ENCODE data around the gene CREB3L2. TPM values are rescaled to one million over a fixed set of nuclear protein-coding genes. Genes with fewer than 3 reads are reported as not detected.

Gene CREB3L2
- polyA plus RNA-seq, 2 of the 4 experiments (the other 2 are of a cell fraction): 16.3 to 32.2 TPM

DNA sequence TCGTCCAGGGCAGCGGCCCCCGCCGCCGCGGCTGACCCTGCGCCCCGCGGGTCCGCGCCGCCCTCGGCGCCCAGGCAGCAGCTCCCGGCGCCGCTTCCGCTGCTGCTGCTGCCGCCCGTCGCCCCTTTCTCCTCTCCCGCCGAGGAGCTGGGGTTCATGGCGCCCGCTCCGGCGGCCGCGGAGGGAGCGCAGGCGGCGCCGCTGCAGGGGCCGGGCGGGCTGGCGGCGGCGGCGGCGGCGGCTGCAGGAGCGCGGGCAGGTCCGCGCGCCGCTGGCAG is 155.4 kb downstream of the CREB3L2 start:
- ATAC-seq: peak in 1 of 2 experiments; percentile 67; a peak in 4 of 6 replicates
- 4% methylated on average over 14 of the region's 47 CpGs for WGBS (ENCODE audit: missing lambda C conversion rate)

DNA sequence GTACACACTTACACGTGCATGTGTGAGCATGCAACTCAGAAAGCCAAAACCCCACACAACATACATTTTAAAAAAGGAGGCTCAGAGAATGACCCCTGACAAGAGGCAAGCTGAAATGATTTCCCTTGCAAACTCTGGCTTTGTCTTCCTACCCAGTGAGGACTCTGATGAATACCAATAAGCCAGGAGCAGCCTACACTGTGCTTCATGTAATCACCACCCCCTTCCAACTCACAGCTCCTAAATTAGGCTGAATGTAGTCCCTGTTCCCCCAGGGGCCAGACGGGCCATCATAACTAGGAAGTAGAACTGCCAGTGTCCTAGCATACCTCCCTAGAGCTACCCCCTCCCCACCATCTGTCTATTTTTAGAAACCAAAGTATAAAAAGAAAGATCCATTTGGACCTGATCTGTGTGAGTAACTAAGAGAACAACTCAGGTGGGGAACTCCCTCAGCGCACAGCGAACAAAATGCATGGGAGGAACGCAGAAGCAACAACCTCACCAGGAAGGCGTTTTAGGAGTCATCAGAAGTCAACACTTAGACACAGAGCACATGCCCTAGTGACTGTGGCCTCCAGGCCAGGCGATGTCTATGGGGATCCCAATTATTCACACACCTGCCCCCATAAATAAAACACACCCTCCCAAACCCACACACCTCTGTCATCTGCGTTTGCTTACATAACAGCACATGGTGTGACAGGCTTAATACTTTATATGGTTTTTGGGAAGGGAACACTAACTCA is 157.0 kb downstream of the CREB3L2 start:
- 62% methylated on average over 8 of the region's 8 CpGs for WGBS (ENCODE audit: missing lambda C conversion rate)
- ChIA-PET CTCF (interaction anchor here (0.9 kb wide), 1 partner anchor 188 kb away, joined by 4 read pairs; no protein-coding TSS in a partner anchor), POLR2A (no interaction called here)
- TF ChIP-seq GATA3 (IDR thresholded peaks at IDR 0.05; ENCODE audit: borderline replicate concordance) (no peak), HOXB5 (CRISPR knock-in tag; IDR thresholded peaks at IDR 0.05) (no peak), RNF2 (IDR thresholded peaks at IDR 0.05; ENCODE audit: borderline replicate concordance, low read depth) (no peak), HDAC2 (IDR thresholded peaks at IDR 0.05) (no peak), ZSCAN20 (CRISPR knock-in tag; IDR thresholded peaks at IDR 0.05) (no peak)
- TF ChIP-seq, protein P1, sequence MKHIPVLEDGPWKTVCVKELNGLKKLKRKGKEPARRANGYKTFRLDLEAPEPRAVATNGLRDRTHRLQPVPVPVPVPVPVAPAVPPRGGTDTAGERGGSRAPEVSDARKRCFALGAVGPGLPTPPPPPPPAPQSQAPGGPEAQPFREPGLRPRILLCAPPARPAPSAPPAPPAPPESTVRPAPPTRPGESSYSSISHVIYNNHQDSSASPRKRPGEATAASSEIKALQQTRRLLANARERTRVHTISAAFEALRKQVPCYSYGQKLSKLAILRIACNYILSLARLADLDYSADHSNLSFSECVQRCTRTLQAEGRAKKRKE (CRISPR knock-in tag; IDR thresholded peaks at IDR 0.05; ENCODE audit: low read depth): no peak
- no peaks in the 10 kb centered on the region; the same call in 2 of the 3 replicates for H3K4me1 ChIP-seq
- ATAC-seq (no peak), DNase-seq (ENCODE audit: low read depth in 1 of 2, low spot score in 1 of 2) (no peak), FAIRE-seq (no peak)
- no peak overlapping the region for H3K27ac ChIP-seq
- no peak overlapping the region for H3K4me2 ChIP-seq
- no peak overlapping the region for H3K4me3 ChIP-seq
- H3K9me3 ChIP-seq: no peaks in the 10 kb centered on the region

More for the DNA sequence above, 155.4 kb downstream of the CREB3L2 start:
- Histone ChIP-seq H3K4me2 (peak overlapping the region; percentile 83), H3K4me1 (no peaks in the 10 kb centered on the region; the same call in 2 of the 3 replicates), H3K4me3 (peak overlapping the region; percentile 51), H3K9me3 (no peaks in the 10 kb centered on the region), H3K27ac (peak overlapping the region in 1 of 2 experiments; percentile 66; a peak in 2 of 6 replicates)
- ChIA-PET CTCF (interaction anchor here (0.9 kb wide), 1 partner anchor 56 kb away, joined by 4 read pairs; no protein-coding TSS in a partner anchor), POLR2A (no interaction called here)
- FAIRE-seq (no peak), DNase-seq (ENCODE audit: low read depth in 1 of 2, low spot score in 1 of 2) (no peak)
- TF ChIP-seq HOXA7 (CRISPR knock-in tag; IDR thresholded peaks at IDR 0.05) (no peak), RARB (CRISPR knock-in tag; IDR thresholded peaks at IDR 0.05) (no peak), FOXS1 (CRISPR knock-in tag; IDR thresholded peaks at IDR 0.05) (no peak), CBX8 (IDR thresholded peaks at IDR 0.05) (no peak), KDM5A (IDR thresholded peaks at IDR 0.05) (no peak), RNF2 (IDR thresholded peaks at IDR 0.05; ENCODE audit: borderline replicate concordance, low read depth) (no peak), RCOR1 (IDR thresholded peaks at IDR 0.05; ENCODE audit: low read depth, low read length) (no peak), PHF8 (IDR thresholded peaks at IDR 0.05; ENCODE audit: borderline replicate concordance, low read depth) (no peak), BHLHE40 (IDR thresholded peaks at IDR 0.05; ENCODE audit: low read depth, low read length) (no peak), CHD2 (IDR thresholded peaks at IDR 0.05; ENCODE audit: low read length, partially characterized antibody) (no peak)
- TF ChIP-seq, protein P2, sequence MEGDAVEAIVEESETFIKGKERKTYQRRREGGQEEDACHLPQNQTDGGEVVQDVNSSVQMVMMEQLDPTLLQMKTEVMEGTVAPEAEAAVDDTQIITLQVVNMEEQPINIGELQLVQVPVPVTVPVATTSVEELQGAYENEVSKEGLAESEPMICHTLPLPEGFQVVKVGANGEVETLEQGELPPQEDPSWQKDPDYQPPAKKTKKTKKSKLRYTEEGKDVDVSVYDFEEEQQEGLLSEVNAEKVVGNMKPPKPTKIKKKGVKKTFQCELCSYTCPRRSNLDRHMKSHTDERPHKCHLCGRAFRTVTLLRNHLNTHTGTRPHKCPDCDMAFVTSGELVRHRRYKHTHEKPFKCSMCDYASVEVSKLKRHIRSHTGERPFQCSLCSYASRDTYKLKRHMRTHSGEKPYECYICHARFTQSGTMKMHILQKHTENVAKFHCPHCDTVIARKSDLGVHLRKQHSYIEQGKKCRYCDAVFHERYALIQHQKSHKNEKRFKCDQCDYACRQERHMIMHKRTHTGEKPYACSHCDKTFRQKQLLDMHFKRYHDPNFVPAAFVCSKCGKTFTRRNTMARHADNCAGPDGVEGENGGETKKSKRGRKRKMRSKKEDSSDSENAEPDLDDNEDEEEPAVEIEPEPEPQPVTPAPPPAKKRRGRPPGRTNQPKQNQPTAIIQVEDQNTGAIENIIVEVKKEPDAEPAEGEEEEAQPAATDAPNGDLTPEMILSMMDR (IDR thresholded peaks at IDR 0.05): no peak
- TF ChIP-seq, protein P1 (CRISPR knock-in tag; IDR thresholded peaks at IDR 0.05; ENCODE audit: low read depth): no peak

DNA sequence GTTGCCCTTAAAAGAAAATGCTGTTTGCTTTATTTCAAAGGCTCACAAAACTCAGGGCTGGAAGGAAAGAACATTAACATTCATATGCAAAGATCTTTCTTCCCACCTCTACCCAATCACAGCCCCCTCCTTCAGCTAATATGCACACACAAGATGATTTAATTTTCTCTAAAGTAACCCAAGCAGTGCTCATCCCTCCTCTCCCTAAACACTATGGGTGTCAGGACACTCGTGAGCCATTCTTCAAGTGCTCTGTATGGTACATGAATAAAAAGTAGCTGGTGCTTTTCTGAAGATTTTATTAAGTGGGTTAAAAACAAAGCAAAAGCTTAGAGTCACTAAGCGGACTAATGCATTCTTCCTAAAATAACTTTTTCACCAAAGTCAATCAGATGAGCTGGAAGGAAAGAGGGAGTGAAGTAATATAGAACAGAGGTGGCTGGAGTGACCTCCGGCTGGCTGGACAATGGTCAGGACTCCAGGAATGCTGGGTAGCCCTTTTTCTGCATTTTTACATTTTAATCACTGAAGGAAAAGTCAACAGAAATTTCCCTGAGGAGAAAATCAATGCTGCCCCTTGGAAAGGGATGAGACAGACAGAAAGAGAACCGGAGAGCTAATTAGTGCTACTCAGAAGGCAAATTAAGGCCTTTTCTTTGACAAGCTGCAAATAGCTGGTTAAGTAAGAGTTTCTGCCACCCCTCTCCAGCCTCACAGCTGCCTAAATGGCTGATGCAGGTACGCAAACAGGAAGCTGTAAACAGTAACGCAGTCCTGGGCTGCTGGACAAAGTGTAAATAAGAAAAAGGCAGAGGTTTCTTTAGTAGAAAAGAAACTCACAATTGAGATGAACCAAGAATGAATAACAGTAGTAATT is 161.7 kb downstream of the CREB3L2 start:
- POLR2A ChIA-PET: no interaction called here
- no peak for DNase-seq (ENCODE audit: low read depth in 1 of 2, low spot score in 1 of 2)
- Histone ChIP-seq H3K27ac (no peak overlapping the region), H3K4me1 (no peaks in the 10 kb centered on the region), H3K9me3 (no peaks in the 10 kb centered on the region), H3K4me3 (no peak overlapping the region), H3K4me2 (no peak overlapping the region)
- no peak for ATAC-seq
- TF ChIP-seq RNF2 (IDR thresholded peaks at IDR 0.05; ENCODE audit: borderline replicate concordance, low read depth): no peak
- TF ChIP-seq CEBPB (IDR thresholded peaks at IDR 0.05): no peak
- no peak for TF ChIP-seq CBX8 (IDR thresholded peaks at IDR 0.05)
- no peak for TF ChIP-seq HOXB5 (CRISPR knock-in tag; IDR thresholded peaks at IDR 0.05)
- 44% methylated on average over 6 of the region's 6 CpGs for WGBS (ENCODE audit: missing lambda C conversion rate)
- CTCF ChIA-PET: interaction anchor here (0.8 to 1.1 kb wide), 4 partner anchors 11 to 184 kb away, joined by 3 to 4 read pairs (median 4); no protein-coding TSS in a partner anchor
- no peak for FAIRE-seq

All from A549 (cell line).